DMS79 treated with DMSO at 0.1 percent for 48 hours (cell line): ENCODE data around the gene CLPSL1.
A peak's percentile ranks its signal among the peaks of the same experiment; 100 is the strongest.

ENCODE experiments used
- DNase-seq: peaks from one replicate; lab custom pipeline; 2025; lab: John Stamatoyannopoulos, UW

The CLPSL1 gene

DNA sequence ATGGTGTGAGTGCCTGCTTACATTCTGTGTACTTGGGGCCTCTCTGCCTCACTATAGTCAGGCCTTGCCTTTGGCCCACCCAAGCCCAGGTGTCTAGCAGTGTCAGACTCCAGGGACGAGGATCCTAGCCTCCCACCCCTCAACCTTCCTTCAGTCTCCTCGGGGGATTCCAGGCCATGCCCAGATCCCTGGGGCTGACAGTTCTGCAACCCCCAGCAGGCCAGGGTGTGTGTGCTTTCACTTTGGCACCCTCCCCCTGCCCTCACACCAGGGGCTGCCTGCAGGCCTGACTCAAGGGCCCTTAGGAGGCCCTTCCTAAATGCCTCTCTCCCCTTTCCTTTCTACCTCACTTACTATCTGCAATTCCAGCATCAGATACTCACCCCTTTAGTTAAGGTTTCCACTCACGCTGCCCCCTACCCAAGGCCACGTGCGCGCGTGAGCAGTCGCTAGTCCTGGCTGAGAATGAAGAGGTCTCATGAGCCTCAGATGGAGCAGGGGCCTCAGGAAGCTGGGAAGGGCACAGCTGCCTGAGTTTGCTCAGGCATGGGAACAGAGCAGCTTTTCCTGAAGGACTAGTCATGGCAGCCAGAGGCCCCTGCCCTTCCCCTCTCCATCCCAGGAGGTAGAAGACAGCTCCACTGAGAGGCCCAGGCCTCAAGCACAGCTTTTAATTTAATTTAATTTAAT, 17.2 kb downstream of the CLPSL1 start:
- DNase-seq, result no peak

DNA sequence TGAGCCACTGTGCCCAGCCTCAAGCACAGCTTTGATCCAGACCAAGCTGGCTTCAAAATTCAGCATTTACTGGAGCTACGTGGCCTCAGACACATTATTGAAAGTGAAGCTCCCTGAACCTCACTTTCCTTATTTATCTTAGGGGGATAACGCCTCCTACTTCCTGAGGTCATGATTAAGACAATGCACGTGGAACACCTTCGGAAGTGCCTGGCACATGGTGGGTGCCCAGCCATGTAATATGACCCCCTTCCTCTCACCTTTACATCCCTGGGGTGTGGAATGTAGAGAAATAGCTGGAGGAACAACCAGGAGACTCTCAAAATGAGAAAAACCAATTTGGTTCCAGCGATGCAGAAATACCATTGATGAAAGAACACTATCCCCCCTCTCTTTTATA, 17.9 kb downstream of the CLPSL1 start:
- no peak for DNase-seq

DNA sequence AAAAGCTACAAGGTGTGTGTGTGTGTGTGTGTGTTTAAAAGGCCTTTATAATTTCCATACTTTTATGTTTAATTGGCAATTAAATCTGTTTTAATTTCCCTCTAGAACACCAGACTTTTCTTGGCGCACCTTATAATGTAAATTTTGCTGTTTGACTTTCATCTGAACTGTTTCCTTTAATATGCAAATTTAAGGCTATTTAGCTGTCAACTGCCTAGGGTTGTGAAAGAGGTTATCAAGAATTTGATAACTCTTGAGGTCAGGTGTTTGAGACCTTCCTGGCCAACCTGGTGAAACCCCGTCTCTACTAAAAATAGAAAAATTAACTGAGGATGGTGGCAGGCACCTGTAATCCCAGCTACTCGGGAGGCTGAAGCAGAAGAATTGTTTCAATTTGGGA, 20.3 kb downstream of the CLPSL1 start:
- no peak for DNase-seq

DNA sequence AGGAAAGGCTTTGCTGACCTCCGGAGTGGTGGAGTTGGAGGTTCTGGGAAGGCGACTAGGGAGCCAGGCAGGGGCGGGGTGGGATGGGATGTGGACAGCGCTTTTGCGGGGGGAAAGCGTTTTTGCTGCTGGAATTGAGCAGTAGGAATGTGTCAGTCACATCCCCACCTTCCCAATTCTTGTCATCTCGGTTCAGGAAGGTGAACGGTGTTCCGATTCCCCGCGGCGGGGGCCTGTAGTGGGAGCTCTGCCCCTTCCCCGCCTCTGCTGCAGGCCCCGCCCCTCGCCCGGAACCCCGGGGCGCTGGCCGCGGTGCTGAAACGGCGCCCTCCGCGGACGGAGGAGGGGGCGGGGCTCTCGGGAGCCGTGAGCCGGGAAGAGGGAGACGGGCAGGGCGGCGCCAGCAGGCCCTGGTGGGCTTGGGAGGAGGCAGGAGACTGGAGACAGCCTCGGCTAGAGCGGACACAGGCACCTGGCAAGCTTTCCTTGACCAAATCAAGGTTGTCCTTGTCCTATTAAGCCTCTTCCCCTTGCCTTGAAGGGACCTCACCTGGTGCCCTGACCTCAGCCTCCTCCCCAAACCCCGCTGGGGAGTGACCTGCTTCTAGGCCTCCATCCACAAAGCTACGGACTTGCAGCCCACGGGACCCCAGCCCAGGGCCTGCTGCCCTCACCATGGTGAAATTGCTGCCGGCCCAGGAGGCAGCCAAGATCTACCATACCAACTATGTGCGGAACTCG, 24.3 kb downstream of the CLPSL1 start, which contains the start of gene LHFPL5:
Gene LHFPL5, plus strand, starts transcription at position 357 of the 741 bp plus-strand sequence. Its CDS starts 319 bp downstream, at position 676.
- DNase-seq, result peak; percentile 74

DNA sequence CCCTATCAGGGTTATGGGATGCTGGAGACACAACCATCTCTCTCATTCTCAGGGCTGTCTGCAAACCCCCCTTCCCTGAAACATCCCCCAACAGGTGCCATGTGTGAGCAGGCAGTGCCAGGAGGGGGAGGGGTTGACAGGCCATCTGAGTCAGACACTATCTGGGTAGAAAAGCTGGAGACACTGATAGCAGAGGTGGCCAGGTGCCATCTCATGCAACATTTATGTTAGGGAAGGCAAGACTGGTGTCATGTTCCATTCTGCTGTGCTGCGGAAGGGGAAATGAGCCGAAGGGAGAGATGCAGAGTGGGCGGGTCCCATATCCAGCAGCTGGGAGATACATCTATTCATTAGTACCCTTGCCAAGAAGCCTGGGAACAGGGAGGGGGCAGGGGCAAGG, 27.9 kb downstream of the CLPSL1 start:
- peak; percentile 91 for DNase-seq

DNA sequence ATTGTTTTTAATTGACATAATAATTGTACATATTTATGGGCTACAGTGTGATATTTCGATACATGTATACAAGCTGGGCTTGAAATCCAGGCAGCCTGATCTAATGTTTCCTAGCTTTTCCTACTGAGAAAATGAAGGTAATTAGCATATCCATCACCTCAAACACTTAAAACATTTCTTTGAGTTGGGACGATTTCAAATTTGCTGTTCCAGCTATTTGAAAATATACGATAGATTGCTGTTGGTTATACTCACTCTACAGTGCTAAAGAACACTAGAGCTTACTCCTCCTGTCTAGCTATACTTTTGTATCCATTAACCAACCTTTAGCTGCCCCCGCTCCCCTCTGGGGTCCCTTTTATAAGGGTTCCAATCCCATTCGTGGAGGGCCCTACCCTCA, 29.0 kb downstream of the CLPSL1 start:
- DNase-seq, result no peak

DNA sequence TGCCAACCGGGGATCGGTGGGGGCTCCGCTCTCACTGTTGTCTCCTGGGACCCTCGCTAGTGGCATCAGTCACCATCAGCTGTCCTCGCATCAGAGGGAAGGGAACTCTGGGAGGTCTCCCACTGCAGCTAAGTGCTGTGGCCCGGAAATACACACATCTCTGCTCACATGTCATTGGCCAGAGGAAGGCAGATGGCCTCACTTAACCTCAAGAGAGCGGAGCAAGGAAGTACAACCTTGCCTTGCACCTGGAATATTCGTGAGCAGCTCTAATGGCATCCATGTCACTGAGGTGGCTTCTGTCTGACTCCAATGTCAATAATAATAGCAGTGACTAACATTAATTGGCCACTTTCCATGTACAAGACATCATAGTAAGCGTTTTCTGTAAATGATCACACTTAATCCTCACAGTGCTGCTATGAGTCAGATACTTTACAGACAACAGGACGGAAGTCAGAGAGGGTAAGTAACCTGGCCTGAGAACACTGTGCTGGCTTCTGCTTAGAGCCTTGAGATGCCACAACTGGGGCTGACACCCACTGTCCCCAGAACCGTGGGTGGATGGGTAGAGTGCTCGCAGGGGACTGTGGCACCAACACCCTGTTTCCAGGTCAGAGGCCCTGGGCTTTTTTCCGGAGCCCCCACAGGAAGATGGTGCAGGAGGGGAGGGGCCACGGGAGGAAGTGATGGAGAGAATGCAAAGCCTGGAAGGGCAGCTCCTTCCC, 30.3 kb downstream of the CLPSL1 start:
- DNase-seq, result peak; percentile 54

DNA sequence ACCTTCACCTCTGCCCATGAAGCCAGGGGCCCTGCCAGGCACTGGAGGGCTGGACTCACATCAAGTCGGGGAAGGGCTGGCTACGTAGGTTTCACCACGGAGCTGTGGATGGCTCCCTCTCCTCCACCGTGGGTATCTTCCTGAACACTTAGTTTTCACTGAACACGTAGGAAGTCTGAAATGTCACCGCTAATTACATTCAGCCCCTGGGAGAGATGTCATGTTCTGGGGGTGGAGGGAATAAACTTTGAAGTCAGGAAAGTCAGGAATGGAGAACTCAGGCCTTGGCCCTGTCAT, 30.8 kb downstream of the CLPSL1 start:
- no peak for DNase-seq

DNA sequence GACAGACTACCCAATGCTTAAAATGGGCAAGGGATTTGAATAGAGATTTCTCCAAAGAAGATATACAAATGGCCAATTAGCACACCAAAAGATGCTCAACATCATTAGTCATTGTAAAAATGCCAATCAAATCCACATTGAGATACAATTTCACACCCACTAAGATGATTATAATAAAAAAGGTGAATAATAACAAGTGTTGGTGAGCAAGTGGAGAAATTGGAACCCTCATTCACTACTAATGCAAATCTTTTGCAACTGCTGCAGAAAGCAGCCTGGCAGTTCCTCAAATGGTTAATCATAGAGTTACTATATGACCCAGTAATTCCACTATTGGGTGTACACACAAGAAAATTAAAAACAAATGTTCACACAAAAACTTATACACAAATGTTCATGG, 36.7 kb downstream of the CLPSL1 start:
- no peak for DNase-seq

DNA sequence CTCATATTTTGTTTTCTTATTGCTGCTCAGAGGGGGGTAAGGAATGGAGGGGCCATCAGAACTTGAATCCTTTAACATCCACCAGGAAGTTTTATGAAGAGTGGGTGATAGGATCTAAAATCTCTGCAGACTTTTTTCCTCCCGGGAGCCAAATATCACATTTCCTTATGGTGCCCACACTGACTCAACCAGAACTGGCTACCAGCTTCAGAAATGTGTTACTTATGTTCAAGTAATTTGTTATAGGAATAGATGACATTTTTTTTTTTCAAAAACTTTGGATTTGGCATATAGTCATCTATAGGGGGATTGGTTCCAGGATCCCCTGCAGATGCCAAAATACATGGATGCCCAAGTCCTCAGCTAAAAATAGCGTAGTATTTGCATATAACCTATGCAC, 42.8 kb downstream of the CLPSL1 start:
- no peak for DNase-seq

DNA sequence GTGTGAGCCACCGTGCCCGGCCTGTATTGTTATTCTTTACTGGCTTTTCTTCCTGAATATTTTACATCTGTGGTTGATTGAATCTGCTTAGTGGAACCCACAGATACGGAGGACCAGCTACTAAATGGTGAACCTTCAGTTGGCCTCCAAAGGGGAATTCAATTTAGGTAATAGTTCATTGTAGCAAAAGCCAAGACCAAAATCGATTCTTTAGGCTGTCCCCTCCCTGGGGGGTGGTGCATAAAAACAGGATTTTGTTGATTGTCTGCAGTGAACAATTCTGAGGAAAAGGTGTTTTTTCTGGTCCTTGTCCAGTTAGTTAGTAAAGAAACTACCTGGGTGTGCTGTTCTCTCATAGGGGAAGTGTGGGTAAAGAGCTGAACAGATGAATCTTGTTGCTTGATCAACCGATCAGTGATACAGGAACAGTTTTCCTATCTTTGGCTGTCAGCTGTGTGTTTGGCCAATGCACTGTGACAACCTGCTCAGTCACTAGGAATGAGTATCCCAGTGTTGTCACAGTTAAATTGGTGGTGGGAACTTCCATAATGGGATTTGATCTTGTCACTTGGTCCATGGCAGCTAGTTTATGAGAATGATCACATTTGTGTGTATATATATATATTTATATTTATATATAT, 43.9 kb downstream of the CLPSL1 start:
- DNase-seq, result no peak

DNA sequence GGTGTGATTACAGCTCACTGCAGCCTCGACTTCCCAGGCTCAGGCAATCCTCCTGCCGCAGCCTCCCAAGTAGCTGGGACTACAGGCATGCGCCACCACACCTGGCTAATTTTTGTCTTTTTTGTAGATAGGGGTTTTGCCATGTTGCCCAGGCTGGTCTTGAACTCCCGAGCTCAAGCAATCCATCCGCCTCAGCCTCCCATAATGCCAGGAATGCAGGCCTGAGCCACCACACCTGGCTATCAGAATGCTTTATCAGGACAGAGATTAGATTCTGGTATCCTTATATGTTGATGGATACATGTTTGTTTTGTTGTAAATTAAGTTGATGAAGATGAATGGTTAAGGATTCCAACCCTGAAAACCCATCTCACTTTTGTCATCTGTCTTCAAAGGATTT, 48.5 kb downstream of the CLPSL1 start:
- DNase-seq, result no peak

DNA sequence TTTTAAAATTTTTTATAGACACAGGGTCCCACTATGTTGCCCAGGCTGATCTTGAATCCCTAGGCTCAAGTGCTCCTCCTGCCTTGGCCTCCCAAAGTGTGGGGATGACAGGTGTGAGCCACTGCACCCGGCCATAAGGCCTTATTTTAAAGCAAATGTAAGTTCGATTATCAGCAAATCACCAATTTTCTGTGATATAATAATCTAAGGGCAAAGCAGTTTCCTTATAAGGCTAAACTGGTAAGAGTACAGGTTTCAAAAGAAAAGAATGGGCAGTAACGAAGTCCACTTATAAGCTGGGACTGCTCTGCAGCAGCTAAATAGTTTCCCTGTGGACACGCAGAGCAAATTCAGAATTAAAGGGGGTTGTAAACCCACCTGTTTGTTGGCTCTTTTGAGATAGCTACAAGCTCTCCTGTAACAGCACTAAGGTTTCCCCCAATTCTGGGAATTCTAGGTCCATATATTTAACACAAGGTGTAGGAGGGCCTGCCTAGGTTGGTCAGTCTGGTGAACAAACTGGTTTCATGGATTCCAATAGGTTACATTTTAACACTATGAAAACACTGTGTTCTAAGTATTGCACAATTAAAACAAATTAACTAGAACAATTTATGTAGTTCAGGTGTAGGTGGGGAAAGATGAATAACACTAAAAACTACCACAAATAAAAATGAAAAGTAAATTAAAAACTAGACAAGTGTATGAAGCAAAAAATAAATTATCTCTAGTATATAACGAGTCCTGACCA, 50.6 kb downstream of the CLPSL1 start:
- no peak for DNase-seq

DNA sequence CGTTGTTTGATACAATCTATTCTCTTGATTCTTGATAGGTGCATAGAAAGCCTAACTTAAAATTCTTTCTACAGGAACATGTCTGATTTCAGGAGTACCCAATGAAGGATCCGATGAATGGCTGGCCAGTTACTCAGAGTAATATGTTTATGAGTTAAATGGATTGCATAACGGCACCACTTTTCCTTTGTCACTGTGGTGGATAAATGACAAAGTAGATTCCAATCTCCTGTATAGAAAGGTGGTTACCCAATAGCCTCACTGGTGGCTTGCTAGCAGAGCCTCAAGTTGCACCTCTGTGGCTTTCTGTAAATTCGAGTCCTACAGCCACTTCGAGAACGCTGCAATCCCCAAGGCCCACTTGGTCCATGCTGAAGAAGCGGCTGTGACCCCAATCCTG, 52.7 kb downstream of the CLPSL1 start:
- DNase-seq, result no peak
